ENCODE results near the gene KIF21B. TPM values are rescaled to one million over a fixed set of nuclear protein-coding genes. Genes with fewer than 3 reads are reported as not detected.

KIF21B gene
- total RNA-seq, 1 experiment from 2014 or later: 0.60 TPM

DNA sequence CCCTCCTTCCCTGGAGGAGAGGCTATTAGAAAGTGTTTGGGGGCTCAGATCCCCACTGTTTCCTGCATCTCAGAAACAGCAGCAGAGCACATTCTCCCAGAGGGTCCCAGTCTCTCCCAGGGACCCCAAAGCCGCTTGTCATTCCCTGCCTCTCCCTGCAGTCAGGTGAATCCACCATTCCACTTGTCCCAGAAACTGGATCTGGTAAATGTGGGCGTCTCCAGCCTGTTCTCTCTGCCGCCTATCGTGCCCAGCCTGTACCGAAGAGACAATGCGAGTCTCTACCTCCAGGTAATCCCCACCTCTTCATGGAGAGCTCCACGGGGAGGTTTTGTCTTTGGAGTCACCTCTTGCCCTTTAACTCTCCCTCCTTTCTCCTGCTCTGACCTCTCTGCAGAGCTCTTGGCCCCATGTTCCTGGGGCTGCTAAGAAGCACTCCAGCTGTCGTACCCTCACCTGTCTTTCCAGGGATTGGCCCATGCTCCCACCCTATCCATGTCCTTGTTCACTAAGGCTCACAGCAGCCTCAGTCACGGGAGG is 101.9 kb downstream of the KIF21B start:
- ChIA-PET CTCF (interaction anchor here (0.6 kb wide), 1 partner anchor 192 kb away, joined by 3 read pairs; no protein-coding TSS in a partner anchor), POLR2A (ENCODE audit: low non-redundant PET) (no interaction called here)
- no peaks in the 10 kb centered on the region for H3K36me3 ChIP-seq (ENCODE audit: insufficient read depth, low read length, poor library complexity, severe bottlenecking)
- intact Hi-C loops (cut with micrococcal nuclease; ENCODE audit: unreplicated experiment): no loop called here
- no peak overlapping the region for H3K4me3 ChIP-seq (ENCODE audit: low read depth, low read length, poor library complexity, severe bottlenecking)
- H3K9me3 ChIP-seq (ENCODE audit: low read depth, low read length, poor library complexity, severe bottlenecking): no peaks in the 10 kb centered on the region
- DNase-seq (ENCODE audit: low spot score): no peak
- no peak for TF ChIP-seq EZH2 (IDR thresholded peaks at IDR 0.05; ENCODE audit: borderline replicate concordance, low read depth, low read length, poor library complexity, severe bottlenecking)
- TF ChIP-seq, protein P1, sequence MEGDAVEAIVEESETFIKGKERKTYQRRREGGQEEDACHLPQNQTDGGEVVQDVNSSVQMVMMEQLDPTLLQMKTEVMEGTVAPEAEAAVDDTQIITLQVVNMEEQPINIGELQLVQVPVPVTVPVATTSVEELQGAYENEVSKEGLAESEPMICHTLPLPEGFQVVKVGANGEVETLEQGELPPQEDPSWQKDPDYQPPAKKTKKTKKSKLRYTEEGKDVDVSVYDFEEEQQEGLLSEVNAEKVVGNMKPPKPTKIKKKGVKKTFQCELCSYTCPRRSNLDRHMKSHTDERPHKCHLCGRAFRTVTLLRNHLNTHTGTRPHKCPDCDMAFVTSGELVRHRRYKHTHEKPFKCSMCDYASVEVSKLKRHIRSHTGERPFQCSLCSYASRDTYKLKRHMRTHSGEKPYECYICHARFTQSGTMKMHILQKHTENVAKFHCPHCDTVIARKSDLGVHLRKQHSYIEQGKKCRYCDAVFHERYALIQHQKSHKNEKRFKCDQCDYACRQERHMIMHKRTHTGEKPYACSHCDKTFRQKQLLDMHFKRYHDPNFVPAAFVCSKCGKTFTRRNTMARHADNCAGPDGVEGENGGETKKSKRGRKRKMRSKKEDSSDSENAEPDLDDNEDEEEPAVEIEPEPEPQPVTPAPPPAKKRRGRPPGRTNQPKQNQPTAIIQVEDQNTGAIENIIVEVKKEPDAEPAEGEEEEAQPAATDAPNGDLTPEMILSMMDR (conservative IDR thresholded peaks at IDR 0.05; ENCODE audit: low read depth, low read length): no peak
- BruUV-seq (replicated peaks): no TSS peak
- H3K4me1 ChIP-seq (ENCODE audit: insufficient read depth, low read length, poor library complexity, severe bottlenecking): no peaks in the 10 kb centered on the region
- no peaks in the 10 kb centered on the region for H3K27me3 ChIP-seq (replicated peaks; ENCODE audit: insufficient read depth, low read depth, low read length, poor library complexity)
- H3K27ac ChIP-seq (ENCODE audit: low read depth, low read length, poor library complexity, severe bottlenecking): no peak overlapping the region

Other genes starting within 250 kb of the KIF21B start
- gene GPR25, start 150.7 kb downstream of the KIF21B start, total RNA-seq (2021): not detected in 2 replicates
- gene INAVA, start 128.8 kb downstream of the KIF21B start, total RNA-seq (2021): 0.33 and 0.45 TPM in 2 replicates
- gene CACNA1S, start 88.7 kb upstream of the KIF21B start, total RNA-seq (2021): not detected in 2 replicates
- 0.22 TPM in 1 of 2 replicates, not detected in the other for gene ASCL5, start 103.5 kb upstream of the KIF21B start, total RNA-seq (2021)
- 69.7 and 80.3 TPM in 2 replicates for gene TMEM9, start 130.8 kb upstream of the KIF21B start, total RNA-seq (2021)
- gene IGFN1, start 167.1 kb upstream of the KIF21B start, total RNA-seq (2021): 1.0 and 1.2 TPM in 2 replicates

Measured in A673 (cell line).